ENCODE data around the gene LCN9. TPM values are rescaled to one million over a fixed set of nuclear protein-coding genes. Genes with fewer than 3 reads are reported as not detected.

The LCN9 gene
- total and polyA plus RNA-seq, 2 of the 4 experiments (the other 2 are of a cell fraction) = not detected

- Histone ChIP-seq H4K5ac (ENCODE audit: low read depth, low read length) (no peak overlapping the region), H3K36me3 (ENCODE audit: control insufficient read depth, insufficient read depth, low read length) (no peaks in the 10 kb centered on the region), H2AK5ac (ENCODE audit: low read depth, low read length) (no peak overlapping the region), H2BK15ac (ENCODE audit: low read depth, low read length) (no peak overlapping the region), H3K14ac (replicated peaks; ENCODE audit: low read depth, low read length) (no peak overlapping the region), H3K9ac (ENCODE audit: low read depth, low read length) (no peak overlapping the region), H4K8ac (ENCODE audit: low read depth in 2 of 2, low read length in 2 of 2) (no peak overlapping the region), H3K56ac (ENCODE audit: extremely low read depth, insufficient read depth, low read length) (no peak overlapping the region), H3K4me2 (ENCODE audit: low read depth, low read length) (no peak overlapping the region), H2AFZ (replicated peaks; ENCODE audit: low read length, poor library complexity) (no peak overlapping the region), H4K91ac (ENCODE audit: insufficient read depth, low read depth, low read length) (no peak overlapping the region), H3K4ac (ENCODE audit: low read depth, low read length) (no peak overlapping the region), H2BK120ac (ENCODE audit: low read depth, low read length) (no peak overlapping the region), H2AK9ac (replicated peaks; ENCODE audit: low read depth, low read length, poor library complexity) (no peak overlapping the region), H3K79me1 (ENCODE audit: low read depth in 1 of 2, low read length in 2 of 2) (no peaks in the 10 kb centered on the region), H3K4me1 (ENCODE audit: control insufficient read depth, insufficient read depth, low read length) (no peaks in the 10 kb centered on the region), H3K18ac (ENCODE audit: low read depth, low read length) (no peak overlapping the region), H3K9me3 (ENCODE audit: control insufficient read depth, insufficient read depth, low read length) (no peaks in the 10 kb centered on the region), H3K9me1 (ENCODE audit: insufficient read depth, low read length) (no peaks in the 10 kb centered on the region), H3K27me3 (ENCODE audit: control insufficient read depth, insufficient read depth, low read length) (peaks cover 15% of the 10 kb centered on the region), H3K27ac (ENCODE audit: insufficient read depth, low read length) (no peak overlapping the region), H2BK5ac (ENCODE audit: low read depth, low read length, poor library complexity, severe bottlenecking) (no peak overlapping the region), H4K20me1 (ENCODE audit: insufficient read depth, low read length) (no peaks in the 10 kb centered on the region), H3K4me3 (ENCODE audit: insufficient read depth, low read depth, low read length) (no peak overlapping the region), H3K23ac (ENCODE audit: low read depth, low read length) (no peak overlapping the region), H2BK20ac (ENCODE audit: low read depth, low read length) (no peak overlapping the region)
- ChIA-PET CTCF (no interaction called here), POLR2A (ENCODE audit: unreplicated experiment) (no interaction called here)
- intact Hi-C loops (cut with micrococcal nuclease) = no loop called here
- WGBS, 2 experiments (ENCODE audit: extremely low coverage in 2 of 2, insufficient read length in 1 of 2) = no CpG with 5 or more reads among the region's 4 CpGs
- no TSS peak for BruUV-seq (replicated peaks)
- in situ Hi-C loops (cut with MboI; ENCODE audit: low sequenced_read_pairs) = loop anchor here (10.0 kb wide), 1 partner anchor 417 kb away; no protein-coding TSS in a partner anchor
- TF ChIP-seq MXI1 (IDR thresholded peaks at IDR 0.05; ENCODE audit: borderline replicate concordance, low read depth, low read length) (no peak), CTCF (conservative IDR thresholded peaks at IDR 0.05; ENCODE audit: low read depth, low read length) (no peak), NFE2L2 (IDR thresholded peaks at IDR 0.05; ENCODE audit: low read depth, low read length) (no peak), USF2 (IDR thresholded peaks at IDR 0.05; ENCODE audit: low read depth, low read length) (no peak), SMC3 (IDR thresholded peaks at IDR 0.05; ENCODE audit: low read depth, low read length) (no peak), BHLHE40 (IDR thresholded peaks at IDR 0.05; ENCODE audit: low read depth, low read length) (no peak), POLR2A (IDR thresholded peaks at IDR 0.05; ENCODE audit: low read depth, low read length) (no peak), RCOR1 (IDR thresholded peaks at IDR 0.05; ENCODE audit: insufficient replicate concordance, low read length) (no peak), MAZ (IDR thresholded peaks at IDR 0.05; ENCODE audit: borderline replicate concordance, low read depth, low read length) (no peak), RAD21 (IDR thresholded peaks at IDR 0.05; ENCODE audit: low read length) (no peak), ELK1 (IDR thresholded peaks at IDR 0.05; ENCODE audit: borderline replicate concordance, low read depth, low read length) (no peak), CHD1 (IDR thresholded peaks at IDR 0.05; ENCODE audit: low read depth, low read length) (no peak), FOS (IDR thresholded peaks at IDR 0.05; ENCODE audit: low read depth, low read length) (no peak)
- ATAC-seq (ENCODE audit: low read depth) (no peak), DNase-seq (no peak)
- dilution Hi-C loops (cut with HindIII; ENCODE audit: low sequenced_read_pairs, unreplicated experiment) = no loop called here
Measured at GRCh38 chr9:135708164-135708563, 45.1 kb downstream of the LCN9 start.
